Ishikawa (cell line): ENCODE data around the gene SLC16A8.

Source experiments
- EP300 ChIP-seq: IDR thresholded peaks from 2 replicates; pipeline ENCODE4 v1.6.1; 2012; ENCODE audit warnings: borderline replicate concordance
- RAD21 ChIP-seq: IDR thresholded peaks from 2 replicates; pipeline ENCODE4 v1.6.1; 2012; ENCODE audit warnings: low read depth
- TAF1 ChIP-seq: IDR thresholded peaks from 2 replicates; pipeline ENCODE4 v1.6.1; 2012; ENCODE audit warnings: low read depth, mild to moderate bottlenecking
- TF ChIP-seq, protein P1 (sequence below): IDR thresholded peaks from 2 replicates; pipeline ENCODE4 v1.6.1; 2012; ENCODE audit warnings: low read depth, mild to moderate bottlenecking

DNA sequence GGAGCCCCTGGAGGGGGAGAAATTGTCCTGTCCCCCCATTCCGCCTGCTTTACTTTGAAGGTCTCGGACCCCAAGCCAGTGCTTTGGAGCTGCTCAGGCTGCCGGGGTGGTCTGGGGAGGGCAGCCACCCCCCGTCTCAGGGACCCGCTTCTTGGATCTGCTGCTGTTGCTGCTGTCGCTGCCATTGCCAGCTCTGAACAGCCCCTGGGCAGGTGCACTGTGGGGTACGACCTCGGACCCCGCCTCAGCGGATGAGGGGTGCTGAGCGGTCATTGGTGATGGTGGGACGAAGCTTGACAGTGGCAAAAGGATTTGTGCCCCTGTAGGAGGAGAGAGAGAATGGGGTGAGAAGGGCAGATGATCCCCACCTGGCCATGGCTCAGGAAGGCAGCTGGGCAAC is 1.1 kb upstream of the SLC16A8 start:
- TF ChIP-seq, protein P1, sequence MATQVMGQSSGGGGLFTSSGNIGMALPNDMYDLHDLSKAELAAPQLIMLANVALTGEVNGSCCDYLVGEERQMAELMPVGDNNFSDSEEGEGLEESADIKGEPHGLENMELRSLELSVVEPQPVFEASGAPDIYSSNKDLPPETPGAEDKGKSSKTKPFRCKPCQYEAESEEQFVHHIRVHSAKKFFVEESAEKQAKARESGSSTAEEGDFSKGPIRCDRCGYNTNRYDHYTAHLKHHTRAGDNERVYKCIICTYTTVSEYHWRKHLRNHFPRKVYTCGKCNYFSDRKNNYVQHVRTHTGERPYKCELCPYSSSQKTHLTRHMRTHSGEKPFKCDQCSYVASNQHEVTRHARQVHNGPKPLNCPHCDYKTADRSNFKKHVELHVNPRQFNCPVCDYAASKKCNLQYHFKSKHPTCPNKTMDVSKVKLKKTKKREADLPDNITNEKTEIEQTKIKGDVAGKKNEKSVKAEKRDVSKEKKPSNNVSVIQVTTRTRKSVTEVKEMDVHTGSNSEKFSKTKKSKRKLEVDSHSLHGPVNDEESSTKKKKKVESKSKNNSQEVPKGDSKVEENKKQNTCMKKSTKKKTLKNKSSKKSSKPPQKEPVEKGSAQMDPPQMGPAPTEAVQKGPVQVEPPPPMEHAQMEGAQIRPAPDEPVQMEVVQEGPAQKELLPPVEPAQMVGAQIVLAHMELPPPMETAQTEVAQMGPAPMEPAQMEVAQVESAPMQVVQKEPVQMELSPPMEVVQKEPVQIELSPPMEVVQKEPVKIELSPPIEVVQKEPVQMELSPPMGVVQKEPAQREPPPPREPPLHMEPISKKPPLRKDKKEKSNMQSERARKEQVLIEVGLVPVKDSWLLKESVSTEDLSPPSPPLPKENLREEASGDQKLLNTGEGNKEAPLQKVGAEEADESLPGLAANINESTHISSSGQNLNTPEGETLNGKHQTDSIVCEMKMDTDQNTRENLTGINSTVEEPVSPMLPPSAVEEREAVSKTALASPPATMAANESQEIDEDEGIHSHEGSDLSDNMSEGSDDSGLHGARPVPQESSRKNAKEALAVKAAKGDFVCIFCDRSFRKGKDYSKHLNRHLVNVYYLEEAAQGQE, result no peak
- TF ChIP-seq TAF1 (no peak), EP300 (no peak), RAD21 (no peak)
